ENCODE measurements around the gene C16orf46.

C16orf46 gene

GRCh38 chr16:81107511-81107910 is 30.5 kb upstream of the C16orf46 start:
- TF ChIP-seq CTCF (IDR thresholded peaks at IDR 0.05; ENCODE audit: control insufficient read depth, insufficient read depth, low read depth, low read length, missing control alignments), result no peak
- H3K4me3 ChIP-seq (ENCODE audit: control insufficient read depth, low read depth, low read length), result no peak overlapping the region
- no peak for DNase-seq (ENCODE audit: low read depth)

DNA sequence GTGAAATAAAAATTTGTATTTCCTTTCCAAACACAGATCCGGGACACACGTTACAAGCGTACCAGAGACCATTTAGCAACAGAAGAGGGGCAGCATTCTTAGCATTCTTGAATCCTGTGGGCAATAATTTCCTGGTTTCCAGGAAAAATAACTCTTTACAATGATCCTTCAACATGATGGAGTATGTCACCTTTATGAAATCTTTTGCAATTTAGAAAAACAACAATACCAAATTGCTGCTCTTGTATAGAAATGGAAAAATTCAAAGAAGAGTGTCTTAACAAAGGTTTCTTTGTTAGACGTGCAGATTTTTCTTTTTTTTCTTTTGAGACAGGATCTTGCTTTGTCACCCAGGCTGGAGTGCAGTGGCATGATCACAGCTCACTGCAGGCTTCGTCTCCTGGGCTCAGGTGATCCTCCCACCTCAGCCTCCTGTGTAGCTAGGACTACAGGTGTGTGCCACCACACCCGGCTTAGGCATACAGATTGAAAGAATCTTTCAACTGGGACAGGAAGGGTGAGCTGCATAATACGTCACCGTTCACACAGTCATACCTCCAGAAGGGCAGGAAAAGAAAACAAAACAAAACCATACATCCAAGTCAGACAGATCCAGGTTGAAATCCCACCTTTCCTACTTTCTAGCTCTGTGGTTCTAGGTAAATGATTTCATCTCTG is 29.9 kb upstream of the C16orf46 start:
- TF ChIP-seq CTCF (IDR thresholded peaks at IDR 0.05; ENCODE audit: control insufficient read depth, insufficient read depth, low read depth, low read length, missing control alignments), result no peak
- no peak for DNase-seq (ENCODE audit: low read depth)
- H3K4me3 ChIP-seq (ENCODE audit: control insufficient read depth, low read depth, low read length), result no peak overlapping the region

GRCh38 chr16:81105946-81106345 is 28.9 kb upstream of the C16orf46 start:
- DNase-seq (ENCODE audit: low read depth), result no peak
- H3K4me3 ChIP-seq (ENCODE audit: control insufficient read depth, low read depth, low read length), result no peak overlapping the region
- no peak for TF ChIP-seq CTCF (IDR thresholded peaks at IDR 0.05; ENCODE audit: control insufficient read depth, insufficient read depth, low read depth, low read length, missing control alignments)

DNA sequence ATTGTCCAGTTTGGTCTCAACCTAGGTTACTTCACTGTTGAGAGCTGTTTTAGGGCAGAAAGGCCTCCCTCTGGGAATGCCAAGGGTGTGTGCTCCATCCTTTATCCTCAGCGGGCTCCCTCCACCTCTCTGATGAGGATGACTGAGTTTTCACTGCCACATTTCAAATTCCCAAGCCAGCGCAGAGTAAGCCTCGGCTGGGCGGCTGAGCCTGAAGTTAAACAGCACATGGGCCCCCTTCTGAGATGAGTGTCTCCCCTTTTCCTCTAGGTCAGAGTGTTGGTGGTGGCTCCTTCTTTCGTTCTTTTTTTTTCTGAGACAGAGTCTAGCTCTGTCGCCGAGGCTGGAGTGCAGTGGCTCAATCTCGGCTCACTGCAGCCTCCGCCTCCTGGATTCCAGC is 24.7 kb upstream of the C16orf46 start:
- no peak for TF ChIP-seq CTCF (IDR thresholded peaks at IDR 0.05; ENCODE audit: control insufficient read depth, insufficient read depth, low read depth, low read length, missing control alignments)

GRCh38 chr16:81099958-81100357 is 22.9 kb upstream of the C16orf46 start:
- no peak for TF ChIP-seq CTCF (IDR thresholded peaks at IDR 0.05; ENCODE audit: control insufficient read depth, insufficient read depth, low read depth, low read length, missing control alignments)
- H3K4me3 ChIP-seq (ENCODE audit: control insufficient read depth, low read depth, low read length), result no peak overlapping the region
- DNase-seq (ENCODE audit: low read depth), result no peak

More for the DNA sequence above, 24.7 kb upstream of the C16orf46 start:
- DNase-seq (ENCODE audit: low read depth), result no peak
- no peak overlapping the region for H3K4me3 ChIP-seq (ENCODE audit: control insufficient read depth, low read depth, low read length)

GRCh38 chr16:81097230-81097629 is 20.2 kb upstream of the C16orf46 start:
- TF ChIP-seq CTCF (IDR thresholded peaks at IDR 0.05; ENCODE audit: control insufficient read depth, insufficient read depth, low read depth, low read length, missing control alignments), result no peak
- no peak overlapping the region for H3K4me3 ChIP-seq (ENCODE audit: control insufficient read depth, low read depth, low read length)
- no peak for DNase-seq (ENCODE audit: low read depth)
